Panc1 (cell line): ENCODE results near the gene MACF1. TPM values are rescaled to one million over a fixed set of nuclear protein-coding genes. Genes with fewer than 3 reads are reported as not detected.

ENCODE experiments used
- ATAC-seq: fragments of 200-7000 bp; cut with Tn5 transposase; 2 replicates; pipeline ENCODE4 v1.9.1; 2020; ENCODE audit warnings: mild to moderate bottlenecking, moderate library complexity
- BruUV-seq: library from RNA; stranded (reverse); fragments of 400-500 nt; replicated peaks from 2 replicates; lab custom pipeline; 2021; lab: Mats Ljungman, UMichigan
- CTCF ChIA-PET: fragments of 300-600 bp; sonication (Branson Sonifier 250); formaldehyde crosslinking; loops from one replicate; lab custom pipeline; 2022; ENCODE audit warnings: antibody characterized with exemption; lab: Charles Lee
- POLR2A ChIA-PET: fragments of 300-600 bp; sonication (Branson Sonifier 250); formaldehyde crosslinking; loops from one replicate; lab custom pipeline; 2022; ENCODE audit warnings: antibody characterized with exemption; lab: Charles Lee
- DNase-seq: peaks from one replicate; pipeline ENCODE4 v3.0.0-alpha.2; 2010; ENCODE audit warnings: low read depth, low spot score
- H3K27ac ChIP-seq: 2 replicates; pipeline ENCODE4 v1.5.1; 2011; ENCODE audit warnings: mild to moderate bottlenecking, low read length, inconsistent platforms
- H3K27me3 ChIP-seq: fragments of 200-500 bp; sonication (Bioruptor generic); 2 replicates; pipeline ENCODE4 v1.6.0; 2014; ENCODE audit warnings: low read length, inconsistent platforms; ENCODE audit not compliant: control insufficient read depth, insufficient read depth
- H3K36me3 ChIP-seq: fragments of 200-500 bp; sonication (Bioruptor generic); 2 replicates; pipeline ENCODE4 v1.5.1; 2014; ENCODE audit warnings: inconsistent platforms, mild to moderate bottlenecking, low read length, moderate library complexity; ENCODE audit not compliant: control insufficient read depth, insufficient read depth
- H3K4me1 ChIP-seq: 2 replicates; pipeline ENCODE4 v1.5.1; 2011; ENCODE audit warnings: inconsistent platforms, mild to moderate bottlenecking, low read length, moderate library complexity; ENCODE audit not compliant: control insufficient read depth, insufficient read depth
- H3K4me3 ChIP-seq, 2 experiments: 2 replicates each; pipeline ENCODE4 v1.5.1; 2011 to 2012; ENCODE audit warnings: low read depth in 2 of 2, low read length in 2 of 2, mild to moderate bottlenecking in 2 of 2, inconsistent platforms in 1 of 2, moderate library complexity in 1 of 2
- H3K9me3 ChIP-seq: fragments of 200-500 bp; sonication (Bioruptor generic); 2 replicates; pipeline ENCODE4 v1.5.1; 2014; ENCODE audit warnings: low read depth, mild to moderate bottlenecking, inconsistent platforms, low read length, moderate library complexity; ENCODE audit not compliant: control insufficient read depth, insufficient read depth
- CTCF ChIP-seq: fragments of 450-650 bp; IDR thresholded peaks from 2 replicates; pipeline ENCODE4 v1.5.1; 2017; ENCODE audit warnings: mild to moderate bottlenecking
- POLR2AphosphoS5 ChIP-seq: IDR thresholded peaks from 2 replicates; pipeline ENCODE4 v1.6.1; 2012; ENCODE audit warnings: mild to moderate bottlenecking, low read depth, low read length, moderate library complexity
- REST ChIP-seq, 2 experiments: IDR thresholded peaks; 2 replicates each; pipeline ENCODE4 v1.6.1; 2011 to 2012; ENCODE audit warnings: low read depth in 2 of 2, control low read depth in 1 of 2, low read length in 1 of 2, mild to moderate bottlenecking in 1 of 2, moderate library complexity in 1 of 2; ENCODE audit not compliant: insufficient read depth in 1 of 2
- SIN3A ChIP-seq: IDR thresholded peaks from 2 replicates; pipeline ENCODE4 v1.6.1; 2012; ENCODE audit warnings: low read depth, mild to moderate bottlenecking, low read length, moderate library complexity, borderline replicate concordance; ENCODE audit not compliant: insufficient read depth
- TCF7L2 ChIP-seq: IDR thresholded peaks from 2 replicates; pipeline ENCODE4 v1.6.1; 2011; ENCODE audit warnings: mild to moderate bottlenecking, low read depth, low read length, inconsistent platforms
- in situ Hi-C: cut with HindIII; loops from 2 replicates; pipeline ENCODE4 v1.10.0; 2016; ENCODE audit warnings: low sequenced_read_pairs, low pct_unique_long_range_greater_than_20kb
- intact Hi-C: fragments of 100-400 bp; cut with micrococcal nuclease; formaldehyde crosslinking; loops from one replicate; pipeline ENCODE4 v1.10.0; 2022; ENCODE audit not compliant: unreplicated experiment
- total RNA-seq: library from RNA; stranded (reverse); gene quantifications from one replicate; pipeline ENCODE4 v1.2.1, GENCODE V29; 2021; ENCODE audit not compliant: unreplicated experiment

Gene MACF1
- total RNA-seq, 1 experiment from 2014 or later, result 413 TPM

- no peak for TF ChIP-seq CTCF
- TF ChIP-seq SIN3A, result no peak
- no peak for TF ChIP-seq POLR2AphosphoS5
- no peak for TF ChIP-seq REST (IDR thresholded peaks at IDR 0.05; ENCODE audit: insufficient read depth in 1 of 2, low read depth in 2 of 2, low read length in 1 of 2)
- no peak for TF ChIP-seq TCF7L2
- DNase-seq (no peak), ATAC-seq (no peak)
- BruUV-seq, result no TSS peak
- Histone ChIP-seq H3K27me3 (no peaks in the 10 kb centered on the region), H3K27ac (no peak overlapping the region), H3K4me3 (no peak overlapping the region), H3K9me3 (no peaks in the 10 kb centered on the region), H3K4me1 (no peaks in the 10 kb centered on the region), H3K36me3 (peaks cover 28% of the 10 kb centered on the region)
- intact Hi-C loops (no loop called here), in situ Hi-C loops (no loop called here)
- CTCF ChIA-PET, result no interaction called here
- POLR2A ChIA-PET, result interaction anchor here (0.7 kb wide), 1 partner anchor 19 kb away, joined by 6 read pairs; no protein-coding TSS in a partner anchor
Observed at GRCh38 chr1:39380036-39380435, 175.5 kb downstream of the MACF1 start.

GRCh38 chr1:39381839-39382238 is 177.3 kb downstream of the MACF1 start:
- Histone ChIP-seq H3K4me3 (no peak overlapping the region), H3K27me3 (no peaks in the 10 kb centered on the region), H3K9me3 (no peaks in the 10 kb centered on the region), H3K36me3 (peaks cover 30% of the 10 kb centered on the region), H3K4me1 (peaks cover under 1% of the 10 kb centered on the region; the same call in 1 of the 2 replicates), H3K27ac (no peak overlapping the region)
- intact Hi-C loops, result no loop called here
- BruUV-seq, result no TSS peak
- ChIA-PET CTCF (interaction anchor here (0.6 kb wide), 1 partner anchor 1631 kb away, joined by 6 read pairs; no protein-coding TSS in a partner anchor), POLR2A (no interaction called here)
- DNase-seq (no peak), ATAC-seq (no peak)
- in situ Hi-C loops, result no loop called here
- TF ChIP-seq TCF7L2 (no peak), REST (IDR thresholded peaks at IDR 0.05; ENCODE audit: insufficient read depth in 1 of 2, low read depth in 2 of 2, low read length in 1 of 2) (no peak), SIN3A (no peak), CTCF (no peak), POLR2AphosphoS5 (no peak)
